T-helper 22 cell (primary cell): ENCODE results near the gene ADCY10.
"Not testable (repeated sequence)": the region's sequence is repeated elsewhere in the genome, so short reads cannot be mapped to it uniquely, and the experiment has no call there.

Experiments
- DNase-seq: peaks from one replicate; pipeline ENCODE4 v3.0.0-alpha.2; 2020; ENCODE audit warnings: low read depth

ADCY10 gene

GRCh38 chr1:167812972-167813371, 101.0 kb downstream of the ADCY10 start:
- DNase-seq = no peak

- DNase-seq = no peak
Measured at GRCh38 chr1:167808690-167809089, 105.2 kb downstream of the ADCY10 start.

- no peak for DNase-seq
Measured at GRCh38 chr1:167808104-167808503, 105.8 kb downstream of the ADCY10 start.

GRCh38 chr1:167806676-167807075, 107.3 kb downstream of the ADCY10 start:
- not testable (repeated sequence) for DNase-seq

- not testable (repeated sequence) for DNase-seq
Measured at GRCh38 chr1:167806235-167806634, 107.7 kb downstream of the ADCY10 start.

GRCh38 chr1:167805041-167805556, 108.8 kb downstream of the ADCY10 start:
- no peak for DNase-seq

- DNase-seq = peak; percentile 53
Measured at GRCh38 chr1:167803358-167804207, 110.4 kb downstream of the ADCY10 start.

- DNase-seq = no peak
Measured at GRCh38 chr1:167802235-167802634, 111.7 kb downstream of the ADCY10 start.

- no peak for DNase-seq
Measured at GRCh38 chr1:167800251-167800650, 113.7 kb downstream of the ADCY10 start.

GRCh38 chr1:167799747-167800146, 114.2 kb downstream of the ADCY10 start:
- DNase-seq = no peak

- no peak for DNase-seq
Measured at GRCh38 chr1:167798952-167799351, 115.0 kb downstream of the ADCY10 start.

GRCh38 chr1:167797015-167797414, 116.9 kb downstream of the ADCY10 start:
- no peak for DNase-seq

- DNase-seq = no peak
Measured at GRCh38 chr1:167795810-167796740, 117.9 kb downstream of the ADCY10 start.

- no peak for DNase-seq
Measured at GRCh38 chr1:167794043-167794442, 119.9 kb downstream of the ADCY10 start.

GRCh38 chr1:167792188-167792565, 121.8 kb downstream of the ADCY10 start:
- DNase-seq = no peak

GRCh38 chr1:167791281-167792187, 122.4 kb downstream of the ADCY10 start:
- DNase-seq = no peak

GRCh38 chr1:167790117-167790516, 123.8 kb downstream of the ADCY10 start:
- DNase-seq = no peak

GRCh38 chr1:167789501-167789900, 124.4 kb downstream of the ADCY10 start:
- no peak for DNase-seq

- no peak for DNase-seq
Measured at GRCh38 chr1:167786502-167786901, 127.4 kb downstream of the ADCY10 start.

- DNase-seq = no peak
Measured at GRCh38 chr1:167784876-167785550, 128.9 kb downstream of the ADCY10 start.

- no peak for DNase-seq
Measured at GRCh38 chr1:167782946-167783345, 131.0 kb downstream of the ADCY10 start.
